ENCODE data around the gene SULT2B1. TPM values are rescaled to one million over a fixed set of nuclear protein-coding genes. Genes with fewer than 3 reads are reported as not detected.

Gene SULT2B1
- polyA plus RNA-seq, 3 donors from 2014 or later, result not detected

DNA sequence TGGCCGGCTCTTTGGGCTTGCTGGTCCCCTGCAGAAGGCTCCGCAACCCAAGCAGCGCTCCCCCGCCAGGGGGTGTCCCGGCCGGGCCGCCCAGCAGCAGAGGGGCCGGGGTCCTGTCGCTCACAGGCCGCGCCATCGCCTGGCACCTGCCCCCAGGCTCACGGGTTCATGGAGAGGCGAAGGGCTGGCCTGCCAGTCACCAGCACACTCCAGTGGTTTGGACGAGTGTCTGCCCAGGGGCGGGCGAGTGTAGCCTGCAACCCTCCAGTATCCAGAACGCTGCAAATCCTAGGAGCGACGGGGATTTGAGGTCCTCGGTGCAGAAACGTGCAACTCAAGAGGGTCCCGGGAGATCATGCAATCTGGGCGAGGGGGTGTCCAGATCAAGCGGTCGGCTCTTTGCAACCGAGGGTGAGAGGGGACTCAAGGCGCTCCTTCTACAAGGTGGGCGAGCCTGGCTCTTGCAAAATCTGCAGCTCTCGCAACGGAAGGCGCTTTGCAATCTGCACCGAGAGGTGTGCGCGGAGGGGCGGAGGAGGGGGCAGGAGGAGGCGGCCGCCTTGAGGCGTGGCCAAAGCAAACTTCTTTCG, 85.0 kb downstream of the SULT2B1 start, which contains the start of gene DBP:
DBP (minus strand) TSS at position 521 of the 590 bp plus-strand sequence; CDS start at position 136, 385 bp downstream.
- Mint-ChIP-seq H3K9me3 (no peaks in the 10 kb centered on the region), H3K4me1 (peaks cover 51 to 57% of the 10 kb centered on the region in 2 donors), H3K4me3 (peak within 1 kb of the TSS; percentile 89 to 98 (median 92)), H3K27me3 (ENCODE audit: low read depth in 3 of 3) (peaks cover 14 to 24% (median 14%) of the 10 kb centered on the region in 3 donors), H3K36me3 (peaks cover 0 to 5% (median 4%) of the 10 kb centered on the region in 3 donors), H3K27ac (peak within 1 kb of the TSS; percentile 98 to 100 (median 98))
- DNase-seq, result no peak

DNA sequence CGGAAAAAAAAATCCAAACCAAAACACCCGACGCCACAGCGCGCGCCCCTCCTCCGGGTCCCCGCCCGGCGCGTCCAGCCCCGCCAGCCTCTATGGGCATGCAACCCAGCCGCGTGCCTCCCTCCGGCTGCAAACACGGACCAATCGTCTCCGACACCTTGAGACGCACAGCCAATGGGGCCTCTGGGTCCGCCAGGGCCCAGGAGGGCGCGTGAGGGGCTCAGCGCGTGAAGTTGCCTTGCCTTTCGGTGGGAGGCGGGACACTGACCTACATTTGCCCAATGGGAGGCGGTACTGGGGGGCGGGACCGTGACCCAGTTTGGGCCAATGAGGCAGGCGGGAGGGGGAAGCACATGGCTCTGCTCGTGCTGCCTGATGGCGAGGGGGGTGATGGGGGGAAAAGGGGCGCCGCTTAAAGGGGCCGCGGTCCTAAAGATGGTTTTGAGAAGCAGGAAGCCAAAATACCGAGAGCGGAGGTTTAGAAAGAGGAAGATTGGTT, 85.5 kb downstream of the SULT2B1 start:
- H3K27ac Mint-ChIP-seq, result peak overlapping the region; percentile 98 to 100 (median 98)
- DNase-seq, result peak; percentile 100
- peaks cover 14 to 24% (median 14%) of the 10 kb centered on the region in 3 donors for H3K27me3 Mint-ChIP-seq (ENCODE audit: low read depth in 3 of 3)
- peak overlapping the region; percentile 89 to 98 (median 92) for H3K4me3 Mint-ChIP-seq
- no peaks in the 10 kb centered on the region for H3K9me3 Mint-ChIP-seq
- peaks cover 0 to 5% (median 1%) of the 10 kb centered on the region in 3 donors for H3K36me3 Mint-ChIP-seq
- H3K4me1 Mint-ChIP-seq, result peaks cover 48 to 54% of the 10 kb centered on the region in 2 donors

DNA sequence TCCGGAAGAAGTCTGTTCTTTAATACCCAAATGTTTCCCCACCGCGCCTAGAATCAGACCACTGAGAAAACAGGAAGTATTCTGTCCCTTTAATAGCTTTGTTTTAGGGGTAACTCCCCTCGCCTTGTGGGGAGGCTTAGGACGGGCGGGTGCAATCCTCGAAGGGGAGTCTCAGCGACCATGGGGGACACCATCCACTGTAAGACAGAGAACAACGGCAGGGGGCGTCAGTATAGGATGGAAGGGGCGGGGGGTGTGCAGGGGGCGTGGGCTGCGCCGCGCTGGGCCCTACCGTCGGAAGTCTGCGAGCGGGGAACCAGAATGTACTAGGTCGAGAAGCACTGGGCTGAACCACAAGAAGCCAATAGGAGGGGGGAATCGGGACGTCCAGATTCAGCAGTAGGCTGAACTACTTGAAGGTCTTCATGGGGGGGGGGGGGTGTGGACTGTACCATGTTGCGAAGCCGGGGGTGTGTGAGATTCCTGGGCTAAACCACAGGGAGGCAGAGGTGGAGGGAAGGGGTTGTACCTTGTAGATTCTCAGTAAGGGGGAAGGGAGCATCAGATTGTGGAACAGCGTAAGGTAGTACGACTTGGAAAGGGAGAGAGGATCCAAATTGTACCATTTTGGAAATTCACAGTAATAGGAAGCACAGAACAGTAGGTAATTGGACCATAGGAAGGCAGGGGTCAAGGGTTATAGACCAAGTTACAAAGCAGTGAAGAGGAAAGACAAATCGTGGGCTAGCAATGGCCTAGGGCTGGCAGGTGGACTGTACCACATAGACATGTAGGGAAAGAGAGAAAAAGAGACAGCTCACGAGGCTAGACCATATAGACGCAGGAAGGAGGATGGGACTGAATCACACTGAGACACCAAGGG, 86.2 kb downstream of the SULT2B1 start:
- H3K4me1 Mint-ChIP-seq, result peaks cover 46 to 52% of the 10 kb centered on the region in 2 donors
- peak overlapping the region; percentile 98 to 100 (median 98) for H3K27ac Mint-ChIP-seq
- peak; percentile 89 to 93 (median 90) for DNase-seq

GRCh38 chr19:48638831-48639381, 86.9 kb downstream of the SULT2B1 start:
- H3K4me3 Mint-ChIP-seq, result peak overlapping the region; percentile 89 to 98 (median 92)
- H3K4me1 Mint-ChIP-seq, result peaks cover 39 to 45% of the 10 kb centered on the region in 2 donors
- peaks cover 0 to 5% (median 0%) of the 10 kb centered on the region in 3 donors for H3K36me3 Mint-ChIP-seq
- H3K27me3 Mint-ChIP-seq (ENCODE audit: low read depth in 3 of 3), result peaks cover 14 to 24% (median 14%) of the 10 kb centered on the region in 3 donors
- no peak for DNase-seq
- H3K27ac Mint-ChIP-seq, result peak overlapping the region; percentile 98 to 100 (median 98)
- H3K9me3 Mint-ChIP-seq, result no peaks in the 10 kb centered on the region

More for the DNA sequence above, 86.2 kb downstream of the SULT2B1 start:
- peaks cover 14 to 24% (median 14%) of the 10 kb centered on the region in 3 donors for H3K27me3 Mint-ChIP-seq (ENCODE audit: low read depth in 3 of 3)
- H3K36me3 Mint-ChIP-seq, result peaks cover 0 to 5% (median 0%) of the 10 kb centered on the region in 3 donors
- H3K4me3 Mint-ChIP-seq, result peak overlapping the region; percentile 89 to 98 (median 92)
- H3K9me3 Mint-ChIP-seq, result no peaks in the 10 kb centered on the region

DNA sequence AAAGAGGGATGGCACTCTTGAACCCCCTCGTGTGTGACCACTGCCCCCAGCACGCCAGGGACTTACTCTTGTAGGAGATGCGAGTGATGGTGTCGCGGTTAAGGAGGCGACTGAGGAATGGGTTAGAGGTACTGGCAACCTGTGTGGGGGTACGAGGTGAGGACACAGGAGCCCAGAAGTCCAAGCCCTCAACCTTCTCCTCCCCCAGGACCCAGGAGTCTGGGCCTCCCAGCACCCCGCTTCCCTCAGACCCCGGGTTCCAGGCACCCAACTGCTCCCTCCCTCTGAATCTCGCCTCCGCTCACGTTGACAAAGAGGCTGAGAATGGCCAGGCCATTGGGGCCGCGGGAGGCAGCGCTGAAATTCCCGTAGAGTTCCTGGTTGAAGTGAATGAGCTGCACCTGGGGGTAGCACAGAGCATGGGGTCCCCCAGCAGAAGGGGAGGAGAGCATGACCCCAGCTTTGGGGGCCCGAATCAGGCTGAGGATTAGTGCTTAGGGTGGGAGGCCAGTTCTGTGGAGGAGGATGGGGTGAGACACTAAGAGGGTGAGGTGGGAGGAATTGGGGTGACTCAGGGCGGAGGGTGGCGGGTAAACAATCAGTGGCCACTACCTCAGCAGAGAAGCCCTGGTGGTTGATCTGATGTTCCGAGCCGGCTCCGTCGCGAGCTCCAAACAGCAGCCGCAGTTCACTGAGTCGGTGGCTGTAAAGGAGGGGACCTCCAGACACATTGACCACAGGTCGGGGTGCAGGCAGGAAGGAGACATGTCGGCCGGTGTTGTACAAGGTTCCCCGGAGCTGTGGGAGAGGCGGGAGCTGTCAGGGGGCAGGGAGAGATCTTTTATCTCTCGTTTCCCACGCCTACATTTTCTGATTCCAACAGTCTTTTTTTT, 87.8 kb downstream of the SULT2B1 start:
- Mint-ChIP-seq H3K27ac (peak overlapping the region; percentile 55 to 100 (median 98)), H3K36me3 (peaks cover 0 to 5% (median 0%) of the 10 kb centered on the region in 3 donors), H3K4me3 (peak overlapping the region; percentile 33 to 98 (median 69)), H3K9me3 (no peaks in the 10 kb centered on the region), H3K27me3 (ENCODE audit: low read depth in 3 of 3) (peaks cover 11 to 21% (median 11%) of the 10 kb centered on the region in 3 donors), H3K4me1 (peaks cover 32 to 38% of the 10 kb centered on the region in 2 donors)
- peak in 2 of 3 donors; percentile 30 to 67 for DNase-seq

- DNase-seq, result no peak
- Mint-ChIP-seq H3K4me1 (peaks cover 38 to 43% of the 10 kb centered on the region in 2 donors), H3K27me3 (ENCODE audit: low read depth in 3 of 3) (peaks cover 4 to 18% (median 10%) of the 10 kb centered on the region in 3 donors), H3K27ac (peak overlapping the region in 1 of 6 donors; percentile 72), H3K36me3 (peaks cover 0 to 5% (median 0%) of the 10 kb centered on the region in 3 donors), H3K4me3 (peak overlapping the region in 1 of 5 donors; percentile 33), H3K9me3 (no peaks in the 10 kb centered on the region)
Observed at GRCh38 chr19:48641850-48642249, 89.9 kb downstream of the SULT2B1 start.

DNA sequence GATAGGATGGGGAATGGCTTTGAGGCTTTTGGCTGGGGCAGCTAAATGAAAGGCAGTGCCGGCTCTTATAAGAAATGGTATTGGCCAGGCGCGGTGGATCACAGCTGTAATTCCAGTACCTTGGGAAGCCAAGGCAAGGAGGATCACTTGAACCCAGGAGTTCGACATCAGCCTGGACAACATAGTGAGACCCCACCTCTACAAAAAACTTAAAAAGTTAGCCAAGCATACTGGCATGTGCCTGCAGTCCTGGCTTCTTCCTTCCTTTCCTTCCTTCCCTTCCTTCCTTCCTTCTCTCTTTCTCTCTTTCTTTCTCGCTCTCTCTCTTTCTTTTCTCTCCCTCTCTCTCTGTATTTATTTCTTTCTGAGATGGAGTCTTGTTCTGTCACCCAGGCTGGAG, 90.9 kb downstream of the SULT2B1 start:
- H3K36me3 Mint-ChIP-seq, result peaks cover 0 to 5% (median 0%) of the 10 kb centered on the region in 3 donors
- H3K4me1 Mint-ChIP-seq, result peaks cover 42% of the 10 kb centered on the region in 2 donors
- no peak for DNase-seq
- no peaks in the 10 kb centered on the region for H3K9me3 Mint-ChIP-seq
- H3K27me3 Mint-ChIP-seq (ENCODE audit: low read depth in 3 of 3), result peaks cover 0 to 10% (median 4%) of the 10 kb centered on the region in 3 donors
- no peak overlapping the region for H3K4me3 Mint-ChIP-seq
- H3K27ac Mint-ChIP-seq, result peak overlapping the region in 2 of 6 donors; percentile 3 to 66

GRCh38 chr19:48644355-48644754, 92.4 kb downstream of the SULT2B1 start:
- Mint-ChIP-seq H3K4me1 (peaks cover 33 to 37% of the 10 kb centered on the region in 2 donors), H3K27ac (peak overlapping the region in 1 of 6 donors; percentile 28), H3K36me3 (no peaks in the 10 kb centered on the region), H3K27me3 (ENCODE audit: low read depth in 3 of 3) (peaks cover 2 to 6% (median 3%) of the 10 kb centered on the region in 3 donors), H3K9me3 (no peaks in the 10 kb centered on the region), H3K4me3 (peak overlapping the region in 2 of 5 donors; percentile 90 to 97)
- DNase-seq, result no peak

- H3K4me3 Mint-ChIP-seq, result peak overlapping the region; percentile 82 to 97 (median 90)
- peak; percentile 65 to 73 (median 68) for DNase-seq
- H3K27me3 Mint-ChIP-seq (ENCODE audit: low read depth in 3 of 3), result peaks cover under 1 to 6% (median 2%) of the 10 kb centered on the region in 3 donors
- H3K4me1 Mint-ChIP-seq, result peaks cover 29 to 36% of the 10 kb centered on the region in 2 donors
- H3K36me3 Mint-ChIP-seq, result no peaks in the 10 kb centered on the region
- H3K27ac Mint-ChIP-seq, result peak overlapping the region; percentile 77 to 94 (median 90)
- H3K9me3 Mint-ChIP-seq, result no peaks in the 10 kb centered on the region
Observed at GRCh38 chr19:48644839-48645619, 93.1 kb downstream of the SULT2B1 start.

DNA sequence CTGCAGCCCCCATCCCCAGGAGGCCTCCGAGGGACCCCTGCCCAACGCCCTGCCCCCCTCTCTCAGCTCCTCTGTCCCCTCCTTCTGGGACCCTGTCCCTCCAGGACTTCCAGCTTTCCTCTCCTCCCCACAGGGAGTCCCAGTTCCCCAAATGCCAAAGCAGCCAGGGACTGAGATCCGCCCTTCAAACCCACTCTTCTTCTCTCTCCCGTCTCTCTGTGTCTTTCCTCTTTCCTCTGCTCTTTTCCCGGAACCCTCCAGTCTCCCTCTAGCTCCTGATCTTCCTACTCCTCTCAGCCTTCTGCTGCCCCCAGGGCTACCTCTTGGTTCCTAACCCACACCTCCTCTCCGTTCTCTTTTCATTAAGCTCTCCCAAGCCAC, 93.6 kb downstream of the SULT2B1 start:
- H3K27ac Mint-ChIP-seq, result peak overlapping the region; percentile 89 to 94 (median 90)
- H3K4me1 Mint-ChIP-seq, result peaks cover 28 to 35% of the 10 kb centered on the region in 2 donors
- H3K27me3 Mint-ChIP-seq (ENCODE audit: low read depth in 3 of 3), result peaks cover 2 to 6% (median 2%) of the 10 kb centered on the region in 3 donors
- no peaks in the 10 kb centered on the region for H3K36me3 Mint-ChIP-seq
- DNase-seq, result no peak
- no peaks in the 10 kb centered on the region for H3K9me3 Mint-ChIP-seq
- peak overlapping the region; percentile 82 to 97 (median 90) for H3K4me3 Mint-ChIP-seq

DNA sequence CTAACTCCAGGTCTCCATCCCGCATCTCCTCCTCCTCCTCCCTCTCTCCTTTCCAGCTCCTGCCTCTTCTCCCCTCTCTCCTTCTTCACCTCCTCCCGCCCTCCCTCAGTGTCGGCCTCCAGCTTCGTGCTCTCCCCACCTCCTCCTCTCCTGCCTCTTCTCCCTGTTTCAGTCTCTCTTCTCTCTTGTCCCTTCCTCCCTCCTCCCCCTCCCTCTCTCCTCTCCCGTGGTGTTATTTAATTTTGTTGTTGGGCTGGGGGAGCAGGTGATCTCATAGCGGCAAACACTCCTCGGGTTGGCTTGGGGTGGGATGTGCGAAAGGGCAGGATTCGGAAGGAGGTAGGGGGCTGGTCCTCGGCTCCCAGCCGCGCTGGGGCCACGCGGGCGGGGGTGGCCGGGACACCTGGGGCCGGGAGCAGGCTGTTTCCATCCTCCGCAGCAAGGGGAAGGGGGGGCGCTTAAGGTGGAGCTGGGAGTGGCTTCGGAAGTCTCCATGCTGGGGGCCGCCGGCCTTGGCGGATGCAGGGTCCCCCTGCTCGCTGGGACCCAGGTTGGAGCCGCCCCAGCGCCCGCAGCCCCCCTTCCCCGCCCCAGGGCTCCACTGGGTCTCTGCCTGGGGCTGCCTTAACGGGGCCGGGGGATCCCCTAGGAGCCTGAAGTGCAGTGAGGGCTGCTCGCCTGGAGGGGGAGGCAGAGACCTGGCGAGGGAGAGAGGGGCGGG, 94.2 kb downstream of the SULT2B1 start, which contains the start of gene CA11:
CA11 (minus strand) TSS at position 187 of the 721 bp plus-strand sequence. CDS start 555 bp downstream, outside the sequence.
- Mint-ChIP-seq H3K27me3 (ENCODE audit: low read depth in 3 of 3) (peaks cover 2 to 6% (median 2%) of the 10 kb centered on the region in 3 donors), H3K9me3 (no peaks in the 10 kb centered on the region), H3K36me3 (no peaks in the 10 kb centered on the region), H3K4me1 (peaks cover 28 to 32% of the 10 kb centered on the region in 2 donors), H3K4me3 (peak within 1 kb of the TSS; percentile 82 to 97 (median 90)), H3K27ac (peak within 1 kb of the TSS; percentile 89 to 94 (median 90))
- peak; percentile 89 to 91 (median 91) for DNase-seq
